CD4-positive, alpha-beta T cell treated with Interferon alpha-2 for 1 hour (primary cell): ENCODE results near the gene SLC25A21.
"Not testable (repeated sequence)": the region's sequence is repeated elsewhere in the genome, so short reads cannot be mapped to it uniquely, and the experiment has no call there.

Source experiments
- DNase-seq, 2 donors: peaks; one replicate each; pipeline ENCODE4 v3.0.0-alpha.2; 2020 to 2022

SLC25A21 gene

DNA sequence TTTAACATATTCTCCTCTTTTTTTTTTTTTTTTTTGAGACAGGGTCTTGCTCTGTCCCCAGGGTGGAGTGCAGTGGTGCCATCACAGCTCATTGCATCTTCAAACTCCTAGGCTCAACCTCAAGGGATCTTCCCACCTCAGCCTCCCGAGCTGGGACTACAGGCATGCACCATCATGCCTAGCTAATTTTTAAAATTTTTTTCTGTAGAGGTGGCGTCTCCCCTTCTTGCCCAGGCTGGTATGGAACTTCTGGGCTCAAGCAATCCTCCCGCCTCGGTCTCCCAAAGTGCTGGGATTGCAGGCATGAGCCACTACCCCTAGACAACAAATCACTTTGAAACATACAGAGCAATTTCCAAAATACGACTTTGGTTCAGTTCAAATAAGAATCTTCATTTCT, 355.9 kb downstream of the SLC25A21 start:
- DNase-seq: no peak

DNA sequence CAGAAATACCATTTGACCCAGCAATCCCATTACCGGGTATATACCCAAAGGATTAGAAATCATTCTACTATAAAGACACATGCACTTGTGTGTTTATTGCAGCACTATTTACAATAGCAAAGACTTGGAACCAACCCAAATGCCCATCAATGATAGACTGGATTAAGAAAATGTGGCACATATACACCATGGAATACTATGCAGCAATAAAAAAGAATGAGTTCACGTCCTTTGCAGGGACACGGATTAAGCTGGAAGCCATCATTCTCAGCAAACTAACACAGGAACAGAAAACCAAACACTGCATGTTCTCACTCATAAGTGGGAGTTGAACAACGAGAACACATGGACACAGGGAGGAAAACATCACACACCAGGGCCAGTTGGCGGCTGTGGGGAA, 357.6 kb downstream of the SLC25A21 start:
- DNase-seq: not testable (repeated sequence)

DNA sequence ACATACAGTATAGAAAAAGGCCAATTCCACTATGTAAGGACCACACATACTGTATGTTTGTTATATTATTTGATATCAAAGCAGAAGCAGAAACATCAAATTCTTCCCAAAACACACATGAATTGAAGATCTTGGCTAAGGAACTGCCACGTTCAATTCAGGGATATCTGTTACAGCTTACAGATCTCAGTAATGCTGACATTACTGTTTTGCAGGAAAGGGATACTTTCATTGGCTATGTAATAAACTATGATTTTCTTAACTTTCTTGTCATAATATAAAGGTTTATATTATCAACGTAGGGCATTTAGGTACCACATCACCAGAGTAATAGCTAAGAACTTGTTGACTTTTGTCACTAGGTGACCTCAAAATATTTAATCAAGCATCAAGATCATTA, 362.2 kb downstream of the SLC25A21 start:
- DNase-seq: no peak

DNA sequence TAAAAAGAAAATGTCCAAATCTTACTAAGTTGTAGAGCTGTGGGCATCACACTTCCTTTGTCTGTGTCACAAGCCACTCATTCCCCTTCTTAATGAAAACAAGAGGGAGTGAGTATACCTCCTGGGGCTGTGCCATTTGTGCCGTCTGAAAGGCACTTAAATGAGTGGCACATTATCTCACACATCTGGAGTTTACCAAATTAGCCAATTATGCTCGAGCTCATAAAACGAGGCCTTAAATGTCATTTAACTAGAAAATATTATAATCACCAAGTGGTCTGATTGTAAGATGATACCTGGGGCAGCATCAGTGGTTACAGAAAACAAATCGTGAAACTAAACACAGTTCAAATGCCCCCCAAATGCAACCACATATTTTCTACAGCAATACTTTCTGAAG, 364.7 kb downstream of the SLC25A21 start:
- no peak for DNase-seq

DNA sequence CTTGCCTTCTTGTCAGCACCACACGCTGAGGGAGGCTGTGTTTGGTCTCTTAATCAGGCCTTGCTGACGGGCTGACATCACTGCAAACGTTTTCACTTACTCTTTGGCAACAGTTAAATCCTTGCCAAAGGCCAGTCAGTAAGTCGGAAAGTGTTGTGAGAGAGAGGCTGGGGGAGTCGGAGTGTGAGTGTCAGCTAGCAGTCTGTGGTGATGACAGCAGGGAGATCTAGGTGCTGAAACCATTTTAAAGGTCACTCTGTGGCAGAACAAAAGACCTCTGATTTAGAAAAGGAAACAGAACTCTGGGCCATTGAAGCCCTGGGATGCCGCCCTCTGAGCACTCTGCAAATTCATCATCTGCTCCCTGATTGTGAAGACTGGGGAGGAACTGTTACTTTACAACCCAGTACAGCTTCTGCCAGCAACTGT, 367.3 kb downstream of the SLC25A21 start:
- no peak for DNase-seq

DNA sequence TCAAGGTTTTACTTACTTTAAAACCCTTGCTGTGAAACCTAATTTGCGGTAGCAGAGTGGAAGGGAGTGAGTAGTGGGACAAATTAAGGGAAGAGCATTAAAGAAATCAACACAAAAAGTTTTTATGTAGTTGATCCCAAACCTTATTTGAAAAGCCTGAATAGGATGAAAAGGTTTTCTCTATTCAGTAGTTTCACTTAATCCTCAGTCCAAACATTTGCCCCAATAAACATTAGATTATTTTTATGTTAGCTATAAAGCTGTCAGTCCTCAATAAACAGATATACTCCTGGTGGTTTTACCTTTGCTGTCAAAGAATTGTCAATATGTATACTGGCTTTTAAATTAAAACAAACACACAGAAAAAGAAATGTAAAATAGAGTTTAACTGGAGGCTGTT, 374.8 kb downstream of the SLC25A21 start:
- DNase-seq: no peak

DNA sequence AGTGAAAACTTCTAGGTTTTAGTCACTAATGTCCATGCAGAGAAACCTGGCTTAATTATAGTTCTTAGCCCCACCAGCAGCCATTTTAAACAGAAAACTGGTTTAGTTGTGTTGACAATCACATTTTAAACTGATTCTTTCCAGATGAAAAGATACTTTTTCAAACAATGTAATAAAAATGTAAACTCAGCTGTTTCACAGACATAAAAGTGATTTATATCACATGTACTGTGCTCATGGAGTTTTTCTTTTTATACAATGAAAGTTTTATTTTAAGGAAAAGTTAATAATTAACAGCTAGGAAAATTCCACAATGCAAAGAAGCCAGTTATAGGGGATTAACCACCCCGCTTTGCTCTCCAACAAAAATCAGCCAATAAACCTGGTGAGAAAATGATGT, 381.0 kb downstream of the SLC25A21 start:
- DNase-seq: no peak

DNA sequence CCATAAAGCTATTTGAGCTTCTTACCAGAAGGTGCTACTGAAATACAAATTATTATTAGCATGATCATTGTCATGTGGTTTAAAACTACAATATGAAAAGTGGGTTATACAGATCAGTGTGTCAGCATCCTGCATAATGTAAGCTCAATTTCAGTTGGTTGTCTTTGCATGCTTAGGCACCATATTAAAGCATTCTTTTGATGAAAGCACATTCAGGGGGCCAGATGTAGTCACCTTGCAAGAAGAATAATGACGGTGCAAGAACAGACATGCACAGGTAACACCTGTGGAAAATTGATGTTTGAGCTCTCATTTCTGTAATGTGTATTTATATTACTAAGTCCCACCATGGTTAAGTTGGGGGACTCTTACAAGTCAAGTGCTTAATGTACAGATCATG, 386.9 kb downstream of the SLC25A21 start:
- DNase-seq: no peak

DNA sequence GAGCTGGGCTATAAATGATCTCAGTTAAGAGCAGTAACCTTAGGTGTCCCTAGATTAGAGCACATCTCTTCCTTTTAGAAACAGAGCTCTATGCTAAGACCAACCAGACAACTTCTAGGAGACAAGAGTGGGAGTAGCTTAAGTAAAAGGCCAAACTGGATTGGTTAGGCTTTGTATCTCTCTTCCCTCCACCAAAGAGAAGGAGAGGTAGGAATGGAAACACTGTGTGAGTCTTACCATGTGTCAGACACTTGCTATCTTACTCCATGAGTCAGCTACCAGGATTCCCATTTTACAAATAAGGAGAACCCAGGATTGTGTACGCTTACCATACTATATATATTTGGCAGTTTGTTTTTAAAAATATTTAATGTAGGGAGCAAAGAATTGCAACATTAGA, 387.9 kb downstream of the SLC25A21 start:
- no peak for DNase-seq

DNA sequence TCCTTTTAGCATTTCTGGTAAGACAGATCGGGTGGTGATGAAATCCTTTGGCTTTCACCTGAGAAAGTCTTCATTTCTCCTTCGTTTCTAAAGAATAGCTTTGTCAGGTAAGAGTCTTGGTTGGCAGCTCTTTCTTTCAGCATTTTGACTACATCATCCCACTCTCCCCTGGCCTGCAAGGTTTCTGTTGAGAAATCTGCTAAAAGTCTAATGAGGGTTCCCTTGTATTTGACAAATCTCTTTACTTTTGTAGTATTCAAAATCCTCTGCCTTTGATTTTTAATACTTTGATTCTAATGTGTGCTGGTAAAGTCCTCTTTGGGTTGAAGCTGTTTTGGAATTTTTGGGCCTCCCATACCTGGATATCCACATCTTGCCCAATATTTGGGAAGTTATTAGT, 390.5 kb downstream of the SLC25A21 start:
- DNase-seq: no peak

DNA sequence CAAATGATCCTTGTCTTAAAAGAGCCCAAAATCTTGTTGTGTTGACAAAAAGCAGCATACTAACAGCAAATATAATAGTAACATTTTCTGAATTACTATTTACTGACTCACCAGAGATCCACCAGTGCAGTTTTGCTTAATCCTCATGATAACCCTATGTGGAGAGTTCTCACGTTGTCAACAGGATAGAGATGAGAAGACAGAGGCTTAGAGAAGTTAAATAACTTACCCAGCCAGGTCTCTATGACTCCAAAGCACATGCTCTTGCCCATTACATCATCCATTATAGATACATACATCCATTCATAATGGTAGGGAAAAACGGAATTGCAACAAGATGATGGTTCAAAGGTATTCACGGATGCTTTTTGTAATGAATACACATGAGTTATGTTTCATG, 398.8 kb downstream of the SLC25A21 start:
- no peak for DNase-seq

DNA sequence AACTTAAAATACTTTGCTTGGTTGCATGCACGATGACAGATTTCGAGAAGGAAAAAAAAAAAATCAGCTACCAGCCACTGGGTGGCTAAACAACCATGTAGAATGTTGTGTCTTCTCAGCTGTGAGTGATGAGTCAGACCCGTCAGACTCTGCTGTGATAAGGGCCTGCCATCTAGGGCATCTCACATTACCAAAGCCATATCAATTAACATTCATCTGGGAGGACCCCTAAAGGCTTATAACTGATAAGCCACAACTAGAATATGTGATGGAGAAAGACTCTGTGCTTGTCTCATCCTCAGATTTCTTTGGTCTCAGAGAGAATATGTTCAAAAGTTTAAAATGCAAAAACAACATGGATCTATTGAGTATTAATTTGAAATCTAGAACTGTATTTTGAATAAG, 399.3 kb downstream of the SLC25A21 start:
- DNase-seq: no peak

DNA sequence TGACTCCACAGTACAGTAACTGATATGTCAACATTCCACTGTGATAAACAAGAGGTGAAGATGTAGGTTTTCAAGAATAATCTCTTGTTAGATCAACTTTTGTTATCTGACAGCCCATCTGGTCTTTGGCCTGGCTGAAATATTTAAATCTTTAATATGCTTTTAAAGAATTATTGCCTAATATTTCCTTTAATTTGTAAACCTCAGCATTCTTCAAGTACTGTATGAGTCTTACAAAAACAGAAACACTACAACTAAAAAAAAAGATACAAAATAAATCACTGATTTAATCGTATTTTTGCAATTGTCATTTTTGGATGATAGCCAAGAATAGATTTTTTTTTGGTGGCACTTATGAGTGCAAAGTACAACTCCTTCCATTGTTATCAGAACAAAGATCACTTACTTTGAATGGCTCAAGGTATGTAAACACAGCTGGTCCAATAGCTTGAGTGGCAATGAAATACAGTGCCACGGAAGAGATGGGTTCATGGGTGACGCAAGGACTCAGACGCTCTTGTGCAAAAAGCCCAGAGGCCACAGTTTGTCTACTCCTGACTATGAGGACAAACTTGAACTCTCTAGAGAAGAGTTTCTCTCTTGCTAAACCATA, 401.3 kb downstream of the SLC25A21 start:
- DNase-seq: no peak

DNA sequence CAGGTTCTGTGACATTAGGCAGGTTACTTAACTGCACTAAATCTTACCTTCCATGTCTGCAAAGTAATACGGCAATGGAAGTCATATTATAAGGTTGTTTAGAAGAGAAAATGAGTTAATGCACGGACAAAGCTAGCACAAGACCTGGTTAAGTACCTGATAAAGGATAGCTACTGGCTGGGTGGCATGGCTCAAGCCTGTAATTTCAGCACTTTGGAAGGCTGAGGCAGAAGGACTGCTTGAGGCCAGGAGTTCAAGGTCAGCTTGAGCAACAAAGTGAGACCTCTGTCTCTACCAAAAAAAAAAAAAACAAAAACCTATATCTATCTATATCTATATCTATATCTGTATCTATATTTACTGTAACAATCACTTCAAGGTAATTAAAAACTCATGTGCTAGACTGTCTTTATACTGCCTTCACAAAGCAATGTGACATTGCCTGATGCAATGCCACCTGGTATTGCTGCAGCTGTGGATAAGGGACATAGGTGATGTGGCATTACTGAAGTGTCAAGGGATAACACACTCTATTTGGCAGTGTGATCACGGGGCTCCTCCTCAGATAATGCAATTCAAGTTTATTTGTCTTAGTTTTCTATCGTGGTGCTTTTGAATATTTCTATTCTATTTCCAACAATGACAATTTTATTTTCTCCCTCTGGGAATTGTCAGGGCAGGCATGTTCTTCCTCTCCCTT, 403.6 kb downstream of the SLC25A21 start:
- no peak for DNase-seq

DNA sequence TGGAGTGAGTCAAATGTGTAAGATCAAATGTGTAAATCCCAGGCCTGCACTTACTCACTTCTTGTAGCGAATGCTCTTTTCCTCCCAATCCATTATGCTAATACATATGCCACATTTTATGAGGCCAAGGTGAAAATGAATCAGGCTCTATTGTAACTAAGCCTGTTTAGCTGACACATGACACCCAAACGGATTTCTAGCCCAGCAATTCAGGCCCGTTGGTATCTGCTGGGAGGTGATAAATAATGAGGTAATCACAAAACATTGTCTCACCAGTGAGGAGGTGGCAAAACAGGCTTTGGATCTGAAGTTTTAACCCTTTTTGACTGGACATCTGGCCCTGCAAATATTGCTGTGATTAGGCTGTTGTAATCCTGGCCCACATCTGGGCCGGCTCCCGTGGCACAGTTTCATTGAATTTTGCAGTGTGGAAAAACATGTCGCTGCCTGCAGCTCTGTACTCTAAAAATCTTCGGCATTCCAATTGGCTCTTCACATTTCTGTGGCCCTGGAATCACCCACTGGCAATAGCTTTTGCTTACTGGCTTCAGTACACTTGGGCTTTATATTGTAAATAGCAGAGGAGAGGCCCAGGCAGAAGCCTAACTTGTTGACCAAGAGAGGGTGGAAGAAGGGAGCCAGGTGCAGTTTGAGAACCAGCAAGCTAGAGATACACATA, 404.7 kb downstream of the SLC25A21 start:
- no peak for DNase-seq

DNA sequence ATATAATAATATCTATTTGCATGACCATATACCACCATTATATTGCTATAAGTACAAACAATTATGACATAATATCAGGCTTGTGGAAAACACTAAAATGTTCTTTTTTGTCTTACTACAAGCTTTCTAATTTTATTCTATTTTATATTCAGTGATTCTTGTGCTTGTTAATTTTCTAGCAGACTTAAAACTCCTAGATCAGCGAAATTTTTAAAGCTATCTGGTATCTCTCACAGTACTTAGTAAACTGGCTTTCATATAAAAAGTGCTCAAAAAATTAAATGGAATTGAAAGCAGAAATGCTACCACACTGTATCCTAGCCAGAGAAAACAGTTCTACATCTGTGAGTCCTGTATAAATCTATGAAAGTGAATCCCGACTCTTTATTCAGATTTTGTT, 405.4 kb downstream of the SLC25A21 start:
- DNase-seq: no peak

DNA sequence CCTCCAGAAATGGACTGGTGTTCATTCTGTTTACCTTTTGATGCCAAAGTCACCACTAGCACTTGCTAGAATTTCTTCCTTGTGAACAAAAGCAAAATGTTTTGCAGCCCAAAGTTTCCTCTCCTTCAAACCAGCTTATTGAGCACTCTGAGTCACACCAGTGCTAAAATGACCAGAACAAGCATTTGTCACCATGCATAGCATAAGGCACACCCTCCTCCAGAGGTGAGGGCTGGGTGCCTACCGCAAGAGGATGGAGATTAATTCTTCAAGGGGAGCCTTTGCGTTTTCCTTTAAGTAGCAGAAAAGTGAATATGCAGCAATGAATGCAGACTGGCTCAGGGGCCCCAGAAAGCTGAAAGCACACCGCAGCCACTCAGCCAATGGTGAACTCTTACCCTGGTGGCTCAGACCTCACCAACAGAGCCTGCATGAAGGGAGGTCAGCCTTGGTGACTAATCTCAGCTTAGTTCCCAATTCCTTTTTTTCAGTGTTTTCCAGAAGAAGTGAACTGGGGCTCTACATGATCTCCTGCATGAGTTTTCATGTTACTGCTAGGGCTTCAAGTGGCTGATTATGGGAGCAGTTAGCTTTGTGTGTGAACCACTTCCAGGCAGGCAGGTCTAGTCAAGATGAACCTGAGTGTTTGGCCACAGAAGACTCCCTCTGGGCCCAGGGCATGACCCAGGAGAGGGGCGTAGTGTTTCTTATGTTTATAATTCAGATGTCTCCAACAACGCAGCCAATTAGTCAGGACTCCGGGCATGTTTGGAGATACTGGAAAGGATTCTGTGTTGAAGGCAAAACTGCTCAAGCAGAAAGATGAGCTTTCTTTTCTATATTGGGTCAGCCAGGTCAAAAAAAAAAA, 414.4 kb downstream of the SLC25A21 start:
- no peak for DNase-seq

DNA sequence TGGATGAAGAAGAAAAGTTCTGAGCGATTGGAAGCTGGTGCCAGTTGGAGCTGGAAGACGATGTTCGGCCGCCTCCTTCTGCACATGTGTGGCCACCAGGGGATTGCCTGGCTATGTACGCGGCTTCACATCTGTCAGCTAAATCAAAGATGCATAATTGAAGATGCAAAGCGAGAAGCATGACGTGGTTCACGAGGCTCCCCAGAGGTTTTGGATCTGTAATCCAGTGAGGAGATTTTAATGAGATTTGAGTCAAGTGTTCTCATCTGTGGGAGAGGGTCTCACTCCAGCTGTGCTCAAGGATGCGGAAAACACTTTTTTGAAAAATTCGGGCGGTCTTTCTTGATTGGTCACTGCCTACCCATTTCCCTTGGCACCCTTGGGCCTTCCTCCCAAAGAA, 416.2 kb downstream of the SLC25A21 start:
- DNase-seq: no peak

DNA sequence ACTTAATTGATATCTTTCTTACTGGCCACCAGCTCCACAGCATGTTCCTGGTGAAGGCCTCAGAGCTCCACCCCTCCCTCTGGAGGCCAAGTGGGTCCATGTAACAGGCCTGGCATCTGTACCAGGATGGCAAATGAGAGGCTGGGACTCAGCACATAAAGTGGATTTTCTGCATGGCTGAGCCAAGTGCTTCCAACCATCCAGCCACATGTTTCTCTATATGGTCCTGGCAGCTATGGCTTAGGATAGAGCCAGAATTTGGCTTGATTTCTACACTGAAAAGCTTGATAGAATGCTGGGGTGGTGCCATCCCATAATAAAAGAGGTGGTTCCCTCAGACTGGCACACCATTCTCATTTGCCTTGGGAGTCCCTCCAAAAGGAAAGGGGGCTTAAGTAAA, 416.6 kb downstream of the SLC25A21 start:
- DNase-seq: no peak

DNA sequence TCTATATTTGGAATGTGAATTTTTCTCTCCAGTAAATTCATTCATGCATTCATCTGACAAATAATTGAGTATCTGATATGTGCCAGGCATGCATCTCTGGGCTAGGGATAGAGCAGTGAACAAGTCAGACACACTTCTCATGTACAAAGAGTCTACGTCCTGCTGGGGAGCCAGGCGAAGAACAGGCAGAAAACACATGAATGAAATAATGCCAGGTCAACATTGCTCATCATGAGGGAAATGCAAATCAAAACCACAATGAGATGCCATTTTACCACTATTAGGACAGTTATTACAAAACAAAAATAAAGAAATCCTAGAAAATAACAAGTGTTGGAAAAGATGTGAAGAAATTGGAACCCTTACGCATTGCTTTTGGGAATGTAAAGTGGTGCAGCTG, 420.5 kb downstream of the SLC25A21 start:
- DNase-seq: no peak

DNA sequence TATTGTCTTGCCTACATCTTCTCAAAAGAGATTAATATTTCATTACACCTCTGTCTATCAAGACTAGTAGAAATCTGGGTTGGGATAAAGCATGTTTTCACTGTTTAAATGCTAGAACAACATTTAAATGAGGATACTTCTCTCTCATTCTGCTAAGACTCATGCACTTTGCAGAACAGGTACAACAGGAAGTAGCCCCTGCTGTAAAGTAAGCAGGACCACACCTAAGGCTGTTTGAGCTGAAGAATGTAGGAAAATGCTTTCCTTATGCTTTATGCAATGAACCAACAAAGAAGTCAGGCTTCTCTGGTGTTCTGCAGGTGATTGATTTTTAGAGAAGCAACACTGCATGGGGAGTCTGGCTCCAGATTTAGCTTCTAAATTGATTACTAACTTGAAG, 421.3 kb downstream of the SLC25A21 start:
- no peak for DNase-seq

DNA sequence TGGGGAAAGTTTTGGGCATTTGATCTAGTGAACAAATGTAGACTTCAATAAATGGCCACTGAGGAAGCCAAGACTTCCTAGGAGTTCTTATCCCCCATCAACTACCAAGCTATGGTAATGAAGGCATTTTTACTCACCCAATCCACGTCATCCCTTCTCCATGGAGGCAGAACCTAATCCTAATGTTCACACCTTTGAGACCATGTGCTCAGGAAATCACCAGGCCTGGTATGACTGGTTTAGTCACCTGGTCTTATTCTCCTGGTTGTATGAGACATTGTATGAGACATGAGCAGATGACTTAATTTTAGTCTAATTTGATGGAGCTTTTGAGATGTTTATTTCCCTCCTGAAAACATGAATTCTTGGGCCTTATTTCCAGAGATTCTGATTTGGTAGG, 422.2 kb downstream of the SLC25A21 start:
- no peak for DNase-seq

DNA sequence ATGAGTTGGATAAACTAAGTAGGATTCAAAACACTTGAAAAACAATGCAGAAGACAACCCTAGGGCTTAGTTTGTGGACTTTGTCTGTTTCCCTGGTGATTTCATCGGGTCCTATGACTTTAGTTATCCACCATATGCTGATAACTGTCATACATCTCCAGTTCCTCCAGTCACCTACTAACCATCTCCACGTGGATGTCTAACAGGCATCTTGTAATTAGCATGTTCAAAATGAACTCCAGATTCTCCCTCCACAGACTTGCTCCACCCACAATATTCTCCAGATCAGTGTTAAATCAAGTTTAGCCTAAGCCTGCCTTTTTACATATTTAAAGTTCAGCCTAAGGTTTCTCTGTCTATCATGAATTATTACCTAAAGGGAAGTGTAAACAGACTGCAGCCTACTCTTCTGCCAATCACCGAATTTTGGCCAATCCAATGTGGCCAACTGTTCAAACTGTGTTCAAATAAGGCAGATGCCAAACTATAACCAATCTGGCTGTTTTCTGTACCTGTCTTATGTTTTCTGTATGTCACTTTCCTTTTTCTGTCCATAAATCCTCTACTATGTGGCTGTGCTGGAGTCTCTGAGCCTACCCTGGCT, 423.7 kb downstream of the SLC25A21 start:
- no peak for DNase-seq
